Activated T-cell treated with anti-CD3 and anti-CD28 coated beads, Interleukin-2, amount 50 U/mL, for 4 hours (primary cell): Measurements from ENCODE around the gene TMEM191C. TPM values are rescaled to one million over a fixed set of nuclear protein-coding genes. Genes with fewer than 3 reads are reported as not detected.
A peak's percentile ranks its signal among the peaks of the same experiment; 100 is the strongest.
"Not testable (repeated sequence)": the region's sequence is repeated elsewhere in the genome, so short reads cannot be mapped to it uniquely, and the experiment has no call there.

Source experiments
- ATAC-seq, 2 donors: fragments of 200-7000 bp; cut with Tn5 transposase; one replicate each; pipeline ENCODE4 v1.10.0; 2021
- DNase-seq: peaks from one replicate; pipeline ENCODE4 v3.0.0-alpha.2; 2020
- H3K27me3 Mint-ChIP-seq: one replicate; pipeline ENCODE4 v1.8.0; 2021; ENCODE audit warnings: low read depth, mixed read lengths
- H3K36me3 Mint-ChIP-seq: one replicate; pipeline ENCODE4 v1.8.0; 2022; ENCODE audit warnings: mixed read lengths; ENCODE audit not compliant: insufficient read depth
- H3K4me1 Mint-ChIP-seq: one replicate; pipeline ENCODE4 v1.8.0; 2021; ENCODE audit warnings: low read depth, mixed read lengths
- H3K4me3 Mint-ChIP-seq: one replicate; pipeline ENCODE4 v1.8.0; 2021; ENCODE audit warnings: mild to moderate bottlenecking, moderate library complexity, mixed read lengths
- H3K9me3 Mint-ChIP-seq: one replicate; pipeline ENCODE4 v1.8.0; 2021; ENCODE audit warnings: mixed read lengths
- total RNA-seq, 3 donors: library from RNA; stranded (reverse); gene quantifications; one replicate each; pipeline ENCODE4 v1.2.1, GENCODE V29; 2021

The TMEM191C gene
- total RNA-seq, 3 donors from 2014 or later: 0.23 to 0.87 (median 0.53) TPM

GRCh38 chr22:21451545-21452520, 15.4 kb upstream of the TMEM191C start:
- Mint-ChIP-seq H3K4me1 (no peaks in the 10 kb centered on the region), H3K27me3 (no peaks in the 10 kb centered on the region), H3K36me3 (no peaks in the 10 kb centered on the region), H3K9me3 (no peaks in the 10 kb centered on the region), H3K4me3 (no peak overlapping the region)
- ATAC-seq (no peak), DNase-seq (no peak)

DNA sequence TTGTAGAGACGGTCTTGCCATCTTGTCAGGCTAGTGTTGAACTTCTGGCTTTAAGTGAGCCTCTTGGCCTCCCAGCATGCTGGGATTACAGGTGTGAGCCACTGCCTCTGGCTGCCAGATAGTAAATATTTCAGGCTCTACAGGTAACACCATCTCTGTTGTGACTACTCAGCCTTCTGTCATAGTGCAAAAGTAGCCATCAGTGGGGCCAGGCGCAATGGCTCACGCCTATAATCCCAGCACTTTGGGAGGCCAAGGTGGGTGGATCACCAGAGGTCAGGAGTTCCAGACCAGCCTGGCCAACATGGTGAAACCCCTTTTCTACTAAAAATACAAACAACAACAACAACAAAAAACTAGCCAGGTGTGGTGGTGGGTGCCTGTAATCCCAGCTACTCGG, 14.5 kb upstream of the TMEM191C start:
- not testable (repeated sequence) for DNase-seq, ATAC-seq, H3K36me3 Mint-ChIP-seq, H3K4me1 Mint-ChIP-seq, H3K9me3 Mint-ChIP-seq, H3K4me3 Mint-ChIP-seq, H3K27me3 Mint-ChIP-seq

GRCh38 chr22:21454998-21455333, 12.2 kb upstream of the TMEM191C start:
- H3K4me1 Mint-ChIP-seq, H3K9me3 Mint-ChIP-seq, H3K36me3 Mint-ChIP-seq, H3K4me3 Mint-ChIP-seq, H3K27me3 Mint-ChIP-seq, DNase-seq, ATAC-seq: not testable (repeated sequence)

GRCh38 chr22:21455334-21456089, 11.7 kb upstream of the TMEM191C start:
- no peak overlapping the region for H3K4me3 Mint-ChIP-seq
- ATAC-seq: no peak
- DNase-seq: no peak

DNA sequence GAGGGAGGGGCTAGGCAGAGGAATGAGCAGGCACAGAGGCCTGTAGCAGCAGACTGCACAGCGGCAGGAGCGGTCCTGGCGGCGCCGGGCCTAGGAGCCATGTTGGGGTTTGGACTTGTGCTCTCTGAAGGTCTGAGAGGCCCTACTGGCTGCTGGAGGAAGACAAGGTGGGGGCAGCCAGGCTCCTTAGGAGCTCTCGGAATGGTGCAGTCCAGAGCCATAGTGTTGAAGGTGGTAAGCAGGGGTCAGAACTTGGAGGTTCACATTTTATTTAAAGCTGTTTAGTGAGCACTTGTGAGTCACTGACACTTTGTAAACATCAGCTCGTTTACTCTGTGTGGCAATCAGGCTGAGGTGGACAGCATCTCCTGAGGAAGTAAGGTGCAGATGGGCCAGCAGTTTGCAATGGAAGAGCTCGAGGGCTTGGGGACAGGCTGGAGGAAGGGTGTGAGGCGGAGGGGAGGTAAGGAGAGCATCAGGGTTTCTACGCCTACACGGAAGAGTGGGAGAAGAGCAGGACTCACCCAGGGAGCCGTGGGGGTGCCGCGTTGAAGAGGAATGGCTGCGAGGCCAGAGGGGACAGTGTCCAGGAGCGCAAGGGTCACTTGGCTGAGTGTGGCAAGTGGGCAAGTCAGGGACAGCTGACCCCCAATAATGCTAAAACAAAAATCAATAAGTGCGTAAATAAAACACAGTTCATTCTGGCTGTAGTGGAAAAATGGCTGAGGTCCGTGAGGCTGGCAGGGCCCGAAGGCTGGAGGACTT, 10.0 kb upstream of the TMEM191C start:
- Mint-ChIP-seq H3K4me1 (no peaks in the 10 kb centered on the region), H3K4me3 (no peak overlapping the region), H3K9me3 (no peaks in the 10 kb centered on the region), H3K27me3 (no peaks in the 10 kb centered on the region), H3K36me3 (no peaks in the 10 kb centered on the region)
- ATAC-seq: no peak
- no peak for DNase-seq

More at GRCh38 chr22:21455334-21456089, 11.7 kb upstream of the TMEM191C start:
- Mint-ChIP-seq H3K4me1 (no peaks in the 10 kb centered on the region), H3K36me3 (no peaks in the 10 kb centered on the region), H3K27me3 (no peaks in the 10 kb centered on the region), H3K9me3 (no peaks in the 10 kb centered on the region)

GRCh38 chr22:21462672-21463071, 4.5 kb upstream of the TMEM191C start:
- not testable (repeated sequence) for H3K36me3 Mint-ChIP-seq, H3K4me3 Mint-ChIP-seq, H3K4me1 Mint-ChIP-seq, DNase-seq, ATAC-seq, H3K9me3 Mint-ChIP-seq, H3K27me3 Mint-ChIP-seq

GRCh38 chr22:21468194-21469096, 1.3 kb downstream of the TMEM191C start:
- peak overlapping the region; percentile 83 for H3K4me3 Mint-ChIP-seq
- H3K36me3 Mint-ChIP-seq, H3K27me3 Mint-ChIP-seq, H3K9me3 Mint-ChIP-seq, H3K4me1 Mint-ChIP-seq: not testable (repeated sequence)
- peak; percentile 81 to 88 for ATAC-seq
- peak; percentile 90 for DNase-seq

DNA sequence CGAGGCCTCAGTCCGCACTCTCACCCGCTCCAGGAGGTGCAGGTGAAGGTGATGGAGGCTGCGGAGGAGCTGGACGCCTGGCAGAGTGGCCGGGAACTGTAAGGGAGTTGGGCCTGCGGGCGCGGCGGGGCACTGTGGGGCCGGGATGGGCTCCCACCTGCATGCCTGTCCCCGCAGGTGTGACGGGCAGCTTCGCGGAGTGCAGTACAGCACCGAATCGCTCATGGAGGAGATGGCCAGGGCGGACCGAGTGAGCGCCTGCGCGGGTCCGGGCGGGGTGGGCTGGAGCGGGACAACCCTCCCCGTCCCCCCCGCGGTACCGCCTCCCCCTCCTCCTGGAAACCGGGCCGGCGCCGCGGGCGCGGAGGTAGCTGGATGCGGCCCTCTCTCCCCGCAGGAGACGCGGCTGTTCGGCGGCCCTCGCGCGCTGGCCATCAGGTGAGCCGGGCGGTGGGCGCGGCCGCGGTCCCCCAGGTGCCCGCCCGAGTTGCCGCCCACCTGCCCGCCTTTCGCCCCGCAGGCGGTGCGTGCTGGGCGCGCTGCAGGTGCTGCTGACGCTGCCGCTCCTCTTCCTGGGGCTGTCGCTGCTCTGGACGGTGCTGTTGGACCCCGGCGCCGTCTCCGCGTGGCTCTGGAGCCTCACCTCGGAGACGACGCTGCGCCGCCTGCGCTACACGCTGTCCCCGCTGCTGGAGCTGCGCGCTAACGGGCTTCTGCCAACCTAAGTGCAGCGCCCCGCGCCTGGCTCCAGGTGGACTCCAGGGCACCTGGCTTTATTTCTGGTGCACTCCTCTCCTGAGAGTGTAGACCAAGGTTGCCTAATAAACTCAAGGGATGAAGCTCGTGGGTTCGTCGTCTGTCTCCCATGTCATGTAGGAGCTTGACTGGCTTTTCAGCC, 2.2 kb downstream of the TMEM191C start:
- not testable (repeated sequence) for DNase-seq, H3K4me3 Mint-ChIP-seq, H3K27me3 Mint-ChIP-seq, H3K36me3 Mint-ChIP-seq, H3K9me3 Mint-ChIP-seq, H3K4me1 Mint-ChIP-seq
- peak in 1 of 2 donors; percentile 0 for ATAC-seq

DNA sequence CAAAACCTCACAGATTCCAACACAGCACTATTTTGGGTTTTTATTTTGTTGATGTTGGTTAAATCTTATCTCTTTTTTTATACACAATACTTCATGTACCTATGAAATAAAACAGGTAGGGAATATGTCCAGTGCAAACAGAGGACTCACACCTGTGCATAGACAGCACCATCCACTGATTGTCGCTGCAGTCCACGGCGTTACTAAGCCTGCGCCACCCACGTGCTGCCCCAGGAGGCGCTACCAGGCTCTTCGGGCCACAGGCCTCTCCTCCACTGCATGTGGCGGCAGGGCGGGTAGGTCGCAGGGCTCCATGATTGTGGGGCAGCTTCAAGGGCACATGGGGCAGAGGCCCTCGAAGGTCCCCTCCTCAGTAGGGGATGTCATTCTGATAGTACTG, 5.8 kb downstream of the TMEM191C start:
- not testable (repeated sequence) for H3K27me3 Mint-ChIP-seq, DNase-seq, ATAC-seq, H3K36me3 Mint-ChIP-seq, H3K4me1 Mint-ChIP-seq, H3K9me3 Mint-ChIP-seq, H3K4me3 Mint-ChIP-seq

DNA sequence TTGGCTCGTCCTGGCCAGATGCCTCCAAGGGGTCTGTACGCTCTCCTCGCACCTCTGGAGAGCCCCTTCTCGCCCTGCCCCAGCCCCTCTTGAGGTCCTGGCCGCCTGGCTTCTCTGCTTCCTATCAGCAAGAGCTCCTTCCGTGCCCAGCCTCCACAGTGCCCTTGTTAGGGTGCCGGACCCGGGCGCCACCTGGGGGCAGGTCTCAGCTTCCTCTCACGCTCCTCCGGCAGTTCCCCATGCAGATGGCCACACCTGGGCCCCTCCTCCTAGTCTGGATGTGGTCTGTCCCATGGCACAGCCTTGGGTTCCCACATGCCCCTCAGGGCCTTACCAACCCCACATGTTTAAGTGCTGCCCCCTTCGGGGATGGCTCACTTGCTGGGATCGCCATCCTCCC, 6.5 kb downstream of the TMEM191C start:
- H3K4me1 Mint-ChIP-seq: not testable (repeated sequence)

GRCh38 chr22:21484039-21484438, 16.9 kb downstream of the TMEM191C start:
- H3K36me3 Mint-ChIP-seq, H3K9me3 Mint-ChIP-seq, H3K27me3 Mint-ChIP-seq, ATAC-seq, H3K4me3 Mint-ChIP-seq, DNase-seq, H3K4me1 Mint-ChIP-seq: not testable (repeated sequence)

More for the DNA sequence above, 6.5 kb downstream of the TMEM191C start:
- DNase-seq, H3K4me3 Mint-ChIP-seq, H3K27me3 Mint-ChIP-seq, ATAC-seq, H3K36me3 Mint-ChIP-seq, H3K9me3 Mint-ChIP-seq: not testable (repeated sequence)

DNA sequence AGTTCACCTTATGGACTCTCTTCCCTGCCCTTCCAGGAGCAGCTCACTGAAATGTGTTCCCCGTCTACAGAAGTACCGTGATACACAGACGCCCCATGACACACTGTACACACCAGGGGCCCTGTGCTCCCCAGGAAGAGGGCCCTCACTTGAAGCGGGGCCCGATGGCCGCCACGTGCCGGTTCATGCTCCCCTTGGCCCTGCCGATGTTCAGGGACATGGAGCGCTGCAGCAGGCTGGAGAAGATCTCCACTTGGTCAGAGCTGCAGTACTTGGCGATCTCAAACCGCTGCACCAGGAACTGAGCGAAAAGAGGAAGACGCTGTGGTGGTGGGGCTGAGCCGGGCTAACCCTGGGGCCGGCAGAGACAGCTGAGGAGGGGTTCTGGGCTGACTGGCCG, 20.5 kb downstream of the TMEM191C start:
- not testable (repeated sequence) for H3K36me3 Mint-ChIP-seq, DNase-seq, H3K4me3 Mint-ChIP-seq, H3K27me3 Mint-ChIP-seq, ATAC-seq, H3K4me1 Mint-ChIP-seq, H3K9me3 Mint-ChIP-seq
